ENCODE results near the gene PNKD.
"Not testable (repeated sequence)": the region's sequence is repeated elsewhere in the genome, so short reads cannot be mapped to it uniquely, and the experiment has no call there.

PNKD gene

DNA sequence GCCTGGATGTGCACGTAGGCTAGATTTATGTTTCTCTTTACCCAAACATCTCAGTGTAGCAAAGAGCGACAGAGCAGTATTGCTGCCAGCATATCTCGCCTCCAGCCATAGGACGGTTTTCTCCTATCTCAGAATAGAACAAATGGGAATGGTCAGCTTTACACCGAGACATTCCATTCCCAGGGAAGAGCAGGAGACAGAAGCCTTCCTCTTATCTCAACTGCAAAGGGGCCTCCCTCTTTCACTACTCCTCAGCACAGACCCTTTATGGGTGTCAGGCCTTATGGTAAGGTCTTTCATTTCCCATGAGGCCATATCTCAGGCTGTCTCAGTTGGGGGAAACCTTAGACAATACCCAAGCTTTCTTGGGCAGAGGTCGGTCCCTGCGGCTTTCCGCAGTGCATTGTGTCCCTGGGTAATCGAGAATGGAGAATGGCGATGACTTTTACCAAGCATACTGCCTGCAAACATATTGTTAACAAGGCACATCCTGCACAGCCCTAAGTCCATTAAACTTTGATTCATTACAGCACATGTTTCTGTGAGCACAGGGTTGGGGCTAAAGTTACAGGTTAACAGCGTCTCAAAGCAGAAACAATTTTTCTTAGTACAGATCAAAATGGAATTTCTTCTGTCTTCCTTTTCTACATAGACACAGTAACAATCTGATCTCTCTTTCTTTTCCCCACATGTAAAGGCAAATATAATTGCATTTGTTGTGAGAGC is 41.4 kb downstream of the PNKD start:
- not testable (repeated sequence) for H3K27ac ChIP-seq (replicated peaks; ENCODE audit: low read length); H2AK5ac ChIP-seq (ENCODE audit: low read depth, low read length); H2BK12ac ChIP-seq (ENCODE audit: low read length); H3K23ac ChIP-seq (ENCODE audit: low read depth, low read length, poor library complexity); H3K9ac ChIP-seq (ENCODE audit: low read depth, low read length, poor library complexity); H3K79me1 ChIP-seq (ENCODE audit: low read depth, low read length); H3K27me3 ChIP-seq (ENCODE audit: control insufficient read depth in 3 of 3, insufficient read depth in 3 of 3, low read depth in 1 of 3, low read length in 3 of 3); H2BK5ac ChIP-seq (ENCODE audit: low read length); H3K14ac ChIP-seq (ENCODE audit: low read length); H3K36me3 ChIP-seq (replicated peaks in 1 of 2; ENCODE audit: control insufficient read depth in 2 of 2, insufficient read depth in 2 of 2, low read length in 2 of 2); H3K18ac ChIP-seq (ENCODE audit: low read length); H3K9me3 ChIP-seq (replicated peaks in 1 of 2; ENCODE audit: control insufficient read depth in 2 of 2, insufficient read depth in 1 of 2, low read depth in 1 of 2, low read length in 2 of 2); H3K4me3 ChIP-seq (ENCODE audit: low read length in 2 of 2); H2BK15ac ChIP-seq (ENCODE audit: low read length); H3K4ac ChIP-seq (ENCODE audit: low read length); H4K91ac ChIP-seq (ENCODE audit: low read depth, low read length, poor library complexity); DNase-seq (ENCODE audit: low spot score); H3K4me1 ChIP-seq (ENCODE audit: control insufficient read depth in 2 of 2, insufficient read depth in 1 of 2, low read depth in 1 of 2, low read length in 2 of 2); H4K8ac ChIP-seq (ENCODE audit: low read depth, low read length); H2BK120ac ChIP-seq (ENCODE audit: low read depth, low read length); H3K4me2 ChIP-seq (ENCODE audit: insufficient read depth, low read length, poor library complexity, severe bottlenecking)
- WGBS, 2 donors (ENCODE audit: extremely low coverage in 2 of 2, insufficient read length in 2 of 2, insufficient replicate concordance in 1 of 2), result no CpG with 5 or more reads among the region's 11 CpGs
- peak overlapping the region; percentile 70 for H2AFZ ChIP-seq (ENCODE audit: low read length)

- Histone ChIP-seq H2BK5ac (ENCODE audit: low read length) (no peak overlapping the region), H3K4me2 (ENCODE audit: insufficient read depth, low read length, poor library complexity, severe bottlenecking) (no peak overlapping the region), H3K27me3 (ENCODE audit: control insufficient read depth in 3 of 3, insufficient read depth in 3 of 3, low read depth in 1 of 3, low read length in 3 of 3) (peaks cover 0 to 8% (median 0%) of the 10 kb centered on the region in 3 experiments), H3K9ac (ENCODE audit: low read depth, low read length, poor library complexity) (no peak overlapping the region), H3K4me3 (ENCODE audit: low read length in 2 of 2) (no peak overlapping the region), H3K4me1 (ENCODE audit: control insufficient read depth in 2 of 2, insufficient read depth in 1 of 2, low read depth in 1 of 2, low read length in 2 of 2) (peaks cover 0 to 2% of the 10 kb centered on the region in 2 donors), H3K36me3 (replicated peaks in 1 of 2; ENCODE audit: control insufficient read depth in 2 of 2, insufficient read depth in 2 of 2, low read length in 2 of 2) (no peaks in the 10 kb centered on the region), H2AK5ac (ENCODE audit: low read depth, low read length) (no peak overlapping the region), H3K9me3 (replicated peaks in 1 of 2; ENCODE audit: control insufficient read depth in 2 of 2, insufficient read depth in 1 of 2, low read depth in 1 of 2, low read length in 2 of 2) (no peaks in the 10 kb centered on the region), H3K14ac (ENCODE audit: low read length) (no peak overlapping the region), H3K4ac (ENCODE audit: low read length) (no peak overlapping the region), H3K23ac (ENCODE audit: low read depth, low read length, poor library complexity) (no peak overlapping the region), H4K8ac (ENCODE audit: low read depth, low read length) (no peak overlapping the region), H3K18ac (ENCODE audit: low read length) (no peak overlapping the region), H4K91ac (ENCODE audit: low read depth, low read length, poor library complexity) (no peak overlapping the region), H2AFZ (ENCODE audit: low read length) (no peak overlapping the region), H3K27ac (replicated peaks; ENCODE audit: low read length) (no peak overlapping the region), H2BK120ac (ENCODE audit: low read depth, low read length) (no peak overlapping the region), H3K79me1 (ENCODE audit: low read depth, low read length) (peaks cover 3% of the 10 kb centered on the region), H2BK15ac (ENCODE audit: low read length) (no peak overlapping the region), H2BK12ac (ENCODE audit: low read length) (no peak overlapping the region)
- no peak for DNase-seq (ENCODE audit: low spot score)
- WGBS, 2 donors (ENCODE audit: extremely low coverage in 2 of 2, insufficient read length in 2 of 2, insufficient replicate concordance in 1 of 2), result no CpG with 5 or more reads among the region's 2 CpGs
Observed at GRCh38 chr2:218312267-218312756, 42.0 kb downstream of the PNKD start.

DNA sequence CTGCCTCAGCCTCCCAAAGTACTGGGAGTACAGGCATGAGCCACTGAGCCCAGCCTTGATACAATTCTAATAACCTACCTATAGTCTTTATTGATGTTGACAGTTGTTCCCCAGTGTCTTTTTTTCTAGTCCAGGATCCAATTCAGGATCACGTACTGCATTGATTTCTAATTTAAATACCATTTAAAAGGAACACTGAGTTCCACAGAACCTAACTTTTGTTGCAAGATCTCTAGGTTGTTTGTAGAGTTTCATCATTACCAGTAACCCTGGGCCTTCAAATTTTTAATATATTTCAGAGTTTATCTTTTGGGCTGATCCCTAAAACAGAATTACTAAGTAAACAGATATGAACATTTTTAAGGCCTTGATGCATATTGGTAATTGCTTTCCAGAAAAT is 43.0 kb downstream of the PNKD start:
- Histone ChIP-seq H4K8ac (ENCODE audit: low read depth, low read length) (no peak overlapping the region), H3K23ac (ENCODE audit: low read depth, low read length, poor library complexity) (no peak overlapping the region), H3K14ac (ENCODE audit: low read length) (no peak overlapping the region), H3K4ac (ENCODE audit: low read length) (no peak overlapping the region), H2BK15ac (ENCODE audit: low read length) (no peak overlapping the region), H4K91ac (ENCODE audit: low read depth, low read length, poor library complexity) (no peak overlapping the region), H2BK12ac (ENCODE audit: low read length) (no peak overlapping the region), H3K4me2 (ENCODE audit: insufficient read depth, low read length, poor library complexity, severe bottlenecking) (no peak overlapping the region), H2BK5ac (ENCODE audit: low read length) (no peak overlapping the region), H2AK5ac (ENCODE audit: low read depth, low read length) (no peak overlapping the region), H3K36me3 (replicated peaks in 1 of 2; ENCODE audit: control insufficient read depth in 2 of 2, insufficient read depth in 2 of 2, low read length in 2 of 2) (no peaks in the 10 kb centered on the region), H2BK120ac (ENCODE audit: low read depth, low read length) (no peak overlapping the region), H3K4me1 (ENCODE audit: control insufficient read depth in 2 of 2, insufficient read depth in 1 of 2, low read depth in 1 of 2, low read length in 2 of 2) (peaks cover 0 to 2% of the 10 kb centered on the region in 2 donors), H3K9me3 (replicated peaks in 1 of 2; ENCODE audit: control insufficient read depth in 2 of 2, insufficient read depth in 1 of 2, low read depth in 1 of 2, low read length in 2 of 2) (no peaks in the 10 kb centered on the region), H3K9ac (ENCODE audit: low read depth, low read length, poor library complexity) (no peak overlapping the region), H2AFZ (ENCODE audit: low read length) (no peak overlapping the region), H3K18ac (ENCODE audit: low read length) (no peak overlapping the region), H3K79me1 (ENCODE audit: low read depth, low read length) (peaks cover 3% of the 10 kb centered on the region), H3K4me3 (ENCODE audit: low read length in 2 of 2) (no peak overlapping the region), H3K27me3 (ENCODE audit: control insufficient read depth in 3 of 3, insufficient read depth in 3 of 3, low read depth in 1 of 3, low read length in 3 of 3) (peaks cover 0 to 18% (median 0%) of the 10 kb centered on the region in 3 experiments), H3K27ac (replicated peaks; ENCODE audit: low read length) (no peak overlapping the region)
- WGBS, 2 donors (ENCODE audit: extremely low coverage in 2 of 2, insufficient read length in 2 of 2, insufficient replicate concordance in 1 of 2), result no CpG with 5 or more reads among the region's 1 CpG
- no peak for DNase-seq (ENCODE audit: low spot score)

- WGBS, 2 donors (ENCODE audit: extremely low coverage in 2 of 2, insufficient read length in 2 of 2, insufficient replicate concordance in 1 of 2), result no CpG with 5 or more reads among the region's 4 CpGs
- H3K23ac ChIP-seq (ENCODE audit: low read depth, low read length, poor library complexity), result not testable (repeated sequence)
Observed at GRCh38 chr2:218314764-218315163, 44.4 kb downstream of the PNKD start.

More at GRCh38 chr2:218314764-218315163, 44.4 kb downstream of the PNKD start:
- H2AFZ ChIP-seq (ENCODE audit: low read length); H2BK12ac ChIP-seq (ENCODE audit: low read length); H2BK15ac ChIP-seq (ENCODE audit: low read length); H3K9ac ChIP-seq (ENCODE audit: low read depth, low read length, poor library complexity); H3K4ac ChIP-seq (ENCODE audit: low read length); H3K18ac ChIP-seq (ENCODE audit: low read length); H3K27ac ChIP-seq (replicated peaks; ENCODE audit: low read length); H3K4me3 ChIP-seq (ENCODE audit: low read length in 2 of 2); H3K4me1 ChIP-seq (ENCODE audit: control insufficient read depth in 2 of 2, insufficient read depth in 1 of 2, low read depth in 1 of 2, low read length in 2 of 2); H4K8ac ChIP-seq (ENCODE audit: low read depth, low read length); H3K36me3 ChIP-seq (replicated peaks in 1 of 2; ENCODE audit: control insufficient read depth in 2 of 2, insufficient read depth in 2 of 2, low read length in 2 of 2); DNase-seq (ENCODE audit: low spot score); H3K14ac ChIP-seq (ENCODE audit: low read length); H2BK120ac ChIP-seq (ENCODE audit: low read depth, low read length); H2AK5ac ChIP-seq (ENCODE audit: low read depth, low read length); H3K9me3 ChIP-seq (replicated peaks in 1 of 2; ENCODE audit: control insufficient read depth in 2 of 2, insufficient read depth in 1 of 2, low read depth in 1 of 2, low read length in 2 of 2); H4K91ac ChIP-seq (ENCODE audit: low read depth, low read length, poor library complexity); H3K4me2 ChIP-seq (ENCODE audit: insufficient read depth, low read length, poor library complexity, severe bottlenecking); H3K79me1 ChIP-seq (ENCODE audit: low read depth, low read length); H2BK5ac ChIP-seq (ENCODE audit: low read length): not testable (repeated sequence)
- H3K27me3 ChIP-seq (ENCODE audit: control insufficient read depth in 3 of 3, insufficient read depth in 3 of 3, low read depth in 1 of 3, low read length in 3 of 3), result peaks cover 0 to 21% (median 0%) of the 10 kb centered on the region in 3 experiments

Measured in neuronal stem cell (in vitro differentiated cells).